A673 (cell line): Measurements from ENCODE around the gene DDX39A. TPM values are rescaled to one million over a fixed set of nuclear protein-coding genes. Genes with fewer than 3 reads are reported as not detected.
"Not testable (repeated sequence)": the region's sequence is repeated elsewhere in the genome, so short reads cannot be mapped to it uniquely, and the experiment has no call there.

Experiments used
- BruUV-seq: library from RNA; stranded (reverse); fragments of 400-500 nt; replicated peaks from 2 replicates; lab custom pipeline; 2021; lab: Mats Ljungman, UMichigan
- CTCF ChIA-PET: fragments of 300-600 bp; sonication (Branson Sonifier 250); formaldehyde crosslinking; loops from one replicate; lab custom pipeline; 2022; ENCODE audit warnings: antibody characterized with exemption; lab: Charles Lee
- POLR2A ChIA-PET: fragments of 300-600 bp; sonication (Branson Sonifier 250); formaldehyde crosslinking; loops from one replicate; lab custom pipeline; 2022; ENCODE audit warnings: antibody characterized with exemption; ENCODE audit not compliant: low non-redundant PET; lab: Charles Lee
- DNase-seq: peaks from one replicate; pipeline ENCODE4 v3.0.0-alpha.2; 2015; ENCODE audit warnings: low spot score
- H3K27ac ChIP-seq: fragments of 200-600 bp; sonication (generic); 2 replicates; pipeline ENCODE4 v1.5.1; 2016; ENCODE audit warnings: mixed run types, low read depth, mild to moderate bottlenecking, mixed read lengths, antibody characterized with exemption, low read length; ENCODE audit not compliant: poor library complexity, severe bottlenecking
- H3K27me3 ChIP-seq: fragments of 200-600 bp; sonication (generic); replicated peaks from 2 replicates; pipeline ENCODE4 v1.6.1; 2017; ENCODE audit warnings: mixed run types, low read depth, mild to moderate bottlenecking, mixed read lengths, antibody characterized with exemption, low read length; ENCODE audit not compliant: insufficient read depth, poor library complexity
- H3K36me3 ChIP-seq: fragments of 200-600 bp; sonication (generic); 2 replicates; pipeline ENCODE4 v1.6.1; 2016; ENCODE audit warnings: mixed run types, mild to moderate bottlenecking, mixed read lengths, antibody characterized with exemption, low read length; ENCODE audit not compliant: insufficient read depth, poor library complexity, severe bottlenecking
- H3K4me1 ChIP-seq: fragments of 200-600 bp; sonication (generic); 2 replicates; pipeline ENCODE4 v1.6.1; 2017; ENCODE audit warnings: mixed run types, mild to moderate bottlenecking, mixed read lengths, antibody characterized with exemption, low read length; ENCODE audit not compliant: insufficient read depth, poor library complexity, severe bottlenecking
- H3K4me3 ChIP-seq: fragments of 200-600 bp; sonication (generic); 2 replicates; pipeline ENCODE4 v1.5.1; 2016; ENCODE audit warnings: low read depth, mixed run types, mild to moderate bottlenecking, mixed read lengths, low read length; ENCODE audit not compliant: poor library complexity, severe bottlenecking
- H3K9me3 ChIP-seq: fragments of 200-600 bp; sonication (generic); 2 replicates; pipeline ENCODE4 v1.6.1; 2016; ENCODE audit warnings: mixed run types, low read depth, mild to moderate bottlenecking, mixed read lengths, antibody characterized with exemption, low read length; ENCODE audit not compliant: poor library complexity, severe bottlenecking
- EZH2 ChIP-seq: fragments of 200-600 bp; sonication (generic); IDR thresholded peaks from 2 replicates; pipeline ENCODE4 v1.6.1; 2017; ENCODE audit warnings: borderline replicate concordance, low read depth, mild to moderate bottlenecking, mixed read lengths, antibody characterized with exemption, low read length; ENCODE audit not compliant: poor library complexity, severe bottlenecking
- intact Hi-C: fragments of 100-400 bp; cut with micrococcal nuclease; formaldehyde crosslinking; loops from one replicate; pipeline ENCODE4 v1.10.0; 2022; ENCODE audit not compliant: unreplicated experiment
- total RNA-seq: library from RNA; stranded (reverse); gene quantifications from 2 replicates; pipeline ENCODE4 v1.2.3, GENCODE V29; 2021
- TF ChIP-seq, protein P1 (sequence below): fragments of 300-800, 200-600 bp; sonication (generic); conservative IDR thresholded peaks from 2 replicates; pipeline ENCODE4 v1.5.1; 2017; ENCODE audit warnings: low read depth, mild to moderate bottlenecking, antibody characterized with exemption, low read length, moderate library complexity, mixed read lengths

Gene DDX39A
- total RNA-seq, 1 experiment from 2014 or later, result 223 TPM

DNA sequence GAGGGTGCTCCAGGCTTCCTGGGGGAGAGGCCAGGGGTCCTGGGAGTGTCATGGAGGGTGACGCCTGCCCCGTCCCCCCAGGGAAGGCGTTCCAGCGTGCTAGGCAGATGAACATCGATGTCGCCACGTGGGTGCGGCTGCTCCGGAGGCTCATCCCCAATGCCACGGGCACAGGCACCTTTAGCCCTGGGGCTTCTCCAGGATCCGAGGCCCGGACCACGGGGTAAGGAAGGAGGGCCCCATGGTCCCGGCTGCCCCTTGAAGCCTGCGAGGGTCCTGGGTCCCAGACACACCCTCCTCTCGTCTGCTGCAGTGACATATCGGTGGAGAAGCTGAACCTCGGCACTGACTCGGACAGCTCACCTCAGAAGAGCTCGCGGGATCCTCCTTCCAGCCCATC is 44.6 kb upstream of the DDX39A start:
- ChIA-PET CTCF (no interaction called here), POLR2A (no interaction called here)
- H3K27ac ChIP-seq, result no peak overlapping the region
- no peak overlapping the region for H3K4me3 ChIP-seq
- H3K9me3 ChIP-seq, result no peaks in the 10 kb centered on the region
- no peak for DNase-seq
- no peaks in the 10 kb centered on the region for H3K27me3 ChIP-seq
- no peaks in the 10 kb centered on the region for H3K4me1 ChIP-seq
- no peak for TF ChIP-seq EZH2
- TF ChIP-seq, protein P1, sequence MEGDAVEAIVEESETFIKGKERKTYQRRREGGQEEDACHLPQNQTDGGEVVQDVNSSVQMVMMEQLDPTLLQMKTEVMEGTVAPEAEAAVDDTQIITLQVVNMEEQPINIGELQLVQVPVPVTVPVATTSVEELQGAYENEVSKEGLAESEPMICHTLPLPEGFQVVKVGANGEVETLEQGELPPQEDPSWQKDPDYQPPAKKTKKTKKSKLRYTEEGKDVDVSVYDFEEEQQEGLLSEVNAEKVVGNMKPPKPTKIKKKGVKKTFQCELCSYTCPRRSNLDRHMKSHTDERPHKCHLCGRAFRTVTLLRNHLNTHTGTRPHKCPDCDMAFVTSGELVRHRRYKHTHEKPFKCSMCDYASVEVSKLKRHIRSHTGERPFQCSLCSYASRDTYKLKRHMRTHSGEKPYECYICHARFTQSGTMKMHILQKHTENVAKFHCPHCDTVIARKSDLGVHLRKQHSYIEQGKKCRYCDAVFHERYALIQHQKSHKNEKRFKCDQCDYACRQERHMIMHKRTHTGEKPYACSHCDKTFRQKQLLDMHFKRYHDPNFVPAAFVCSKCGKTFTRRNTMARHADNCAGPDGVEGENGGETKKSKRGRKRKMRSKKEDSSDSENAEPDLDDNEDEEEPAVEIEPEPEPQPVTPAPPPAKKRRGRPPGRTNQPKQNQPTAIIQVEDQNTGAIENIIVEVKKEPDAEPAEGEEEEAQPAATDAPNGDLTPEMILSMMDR, result no peak
- BruUV-seq, result no TSS peak
- H3K36me3 ChIP-seq, result peaks cover 18% of the 10 kb centered on the region
- intact Hi-C loops, result no loop called here

GRCh38 chr19:14462401-14462800 is 43.3 kb upstream of the DDX39A start:
- H3K36me3 ChIP-seq, POLR2A ChIA-PET, DNase-seq, intact Hi-C loops, H3K9me3 ChIP-seq, BruUV-seq, H3K27ac ChIP-seq, CTCF ChIA-PET, H3K27me3 ChIP-seq, H3K4me3 ChIP-seq, H3K4me1 ChIP-seq: not testable (repeated sequence)

- Histone ChIP-seq H3K27ac (no peak overlapping the region), H3K4me3 (no peak overlapping the region), H3K4me1 (no peaks in the 10 kb centered on the region), H3K9me3 (no peaks in the 10 kb centered on the region), H3K36me3 (peaks cover 7% of the 10 kb centered on the region), H3K27me3 (no peaks in the 10 kb centered on the region)
- CTCF ChIA-PET, result interaction anchor here (1.1 kb wide), 1 partner anchor 11 kb away, joined by 11 read pairs; no protein-coding TSS in a partner anchor
- POLR2A ChIA-PET, result no interaction called here
- no TSS peak for BruUV-seq
- intact Hi-C loops, result no loop called here
- no peak for TF ChIP-seq EZH2
- TF ChIP-seq, protein P1, result no peak
- DNase-seq, result no peak
Observed at GRCh38 chr19:14460935-14461334, 41.8 kb upstream of the DDX39A start.

DNA sequence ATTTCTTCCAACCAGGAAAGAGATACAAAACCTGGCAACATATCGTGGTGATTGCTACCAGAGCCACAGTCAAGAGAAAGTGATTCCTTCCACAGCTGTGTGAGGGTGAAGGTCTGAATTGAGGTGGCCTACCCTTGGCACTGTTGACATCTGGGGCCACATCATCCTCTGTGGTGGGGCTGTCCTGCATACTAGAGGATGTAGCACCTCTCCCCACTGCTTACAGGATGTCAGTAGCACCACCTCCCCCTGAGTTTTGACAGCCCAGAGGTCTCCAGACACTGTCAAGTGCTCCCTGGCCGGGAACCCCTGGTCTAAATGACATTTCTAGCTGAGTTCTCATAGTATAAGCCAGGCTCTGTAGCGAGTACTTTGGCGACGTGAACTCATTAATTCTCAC is 40.6 kb upstream of the DDX39A start:
- BruUV-seq, result no TSS peak
- CTCF ChIA-PET, result interaction anchor here (1.1 kb wide), 1 partner anchor 12 kb away, joined by 11 read pairs; no protein-coding TSS in a partner anchor

DNA sequence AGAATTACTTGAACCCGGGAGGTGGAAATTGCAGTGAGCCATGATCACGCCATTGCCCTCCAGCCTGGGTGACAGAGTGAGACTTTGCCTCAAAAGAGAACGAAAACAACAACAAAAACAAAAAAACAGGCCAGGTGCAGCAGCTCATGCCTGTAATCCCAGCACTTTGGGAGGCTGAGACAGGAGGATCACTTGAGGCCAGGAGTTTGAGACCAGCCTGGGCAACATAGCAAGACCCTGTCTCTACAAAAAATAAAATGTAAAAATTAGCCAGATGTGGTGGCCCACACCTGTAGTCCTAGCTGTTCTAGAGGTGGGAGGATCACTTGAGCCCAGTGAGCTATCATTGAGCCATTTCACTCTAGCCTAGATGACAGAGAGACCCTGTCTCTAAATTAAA is 33.2 kb upstream of the DDX39A start:
- H3K27ac ChIP-seq, POLR2A ChIA-PET, intact Hi-C loops, H3K4me3 ChIP-seq, H3K27me3 ChIP-seq, H3K4me1 ChIP-seq, H3K9me3 ChIP-seq, BruUV-seq, CTCF ChIA-PET, DNase-seq: not testable (repeated sequence)
- H3K36me3 ChIP-seq, result peaks cover 28% of the 10 kb centered on the region

More for the DNA sequence above, 40.6 kb upstream of the DDX39A start:
- no peak for TF ChIP-seq EZH2
- TF ChIP-seq, protein P1, result no peak
- H3K27me3 ChIP-seq, result no peaks in the 10 kb centered on the region
- no peaks in the 10 kb centered on the region for H3K9me3 ChIP-seq
- DNase-seq, result no peak
- H3K27ac ChIP-seq, result no peak overlapping the region
- H3K36me3 ChIP-seq, result peaks cover 7% of the 10 kb centered on the region
- POLR2A ChIA-PET, result no interaction called here
- no peaks in the 10 kb centered on the region for H3K4me1 ChIP-seq
- no peak overlapping the region for H3K4me3 ChIP-seq
- intact Hi-C loops, result no loop called here
